Activated T-cell treated with anti-CD3 and anti-CD28 coated beads, Interleukin-2, amount 50 U/mL, for 1 hour (primary cell): ENCODE data around the gene PDCD4.
"Not testable (repeated sequence)": the region's sequence is repeated elsewhere in the genome, so short reads cannot be mapped to it uniquely, and the experiment has no call there.

Source experiments
- DNase-seq: peaks from one replicate; pipeline ENCODE4 v3.0.0-alpha.2; 2020

PDCD4 gene

GRCh38 chr10:110887560-110887959, 15.8 kb downstream of the PDCD4 start:
- no peak for DNase-seq

DNA sequence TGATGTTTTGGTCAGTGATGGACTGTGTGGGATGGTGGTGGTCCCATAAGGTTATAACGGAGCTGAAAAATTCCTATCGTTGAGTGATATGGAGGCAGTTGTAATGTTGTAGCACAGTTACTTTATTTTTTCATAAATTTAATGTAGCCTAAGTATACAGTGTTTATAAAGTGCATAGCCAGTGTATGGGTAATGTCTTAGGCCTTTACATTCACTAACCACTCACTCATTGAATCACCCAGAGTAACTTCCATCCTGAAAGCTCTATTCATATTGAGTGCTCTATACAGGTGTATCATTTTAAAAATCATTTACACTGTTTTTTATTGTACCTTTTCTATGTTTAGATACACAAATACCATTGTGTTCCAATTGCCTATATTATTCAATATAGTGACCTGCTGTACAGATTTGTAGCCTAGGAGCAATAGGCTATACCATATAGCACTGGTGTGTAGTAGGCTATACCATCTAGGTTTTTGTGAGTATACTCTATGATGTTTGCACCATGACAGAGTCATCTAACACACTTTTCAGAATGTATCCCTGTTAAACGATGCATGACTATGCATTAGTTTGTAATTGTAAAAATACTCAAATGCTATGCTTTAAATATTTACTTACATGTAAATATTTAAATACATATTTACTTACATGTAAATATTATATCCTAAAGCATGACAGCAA, 21.0 kb downstream of the PDCD4 start:
- DNase-seq = no peak

DNA sequence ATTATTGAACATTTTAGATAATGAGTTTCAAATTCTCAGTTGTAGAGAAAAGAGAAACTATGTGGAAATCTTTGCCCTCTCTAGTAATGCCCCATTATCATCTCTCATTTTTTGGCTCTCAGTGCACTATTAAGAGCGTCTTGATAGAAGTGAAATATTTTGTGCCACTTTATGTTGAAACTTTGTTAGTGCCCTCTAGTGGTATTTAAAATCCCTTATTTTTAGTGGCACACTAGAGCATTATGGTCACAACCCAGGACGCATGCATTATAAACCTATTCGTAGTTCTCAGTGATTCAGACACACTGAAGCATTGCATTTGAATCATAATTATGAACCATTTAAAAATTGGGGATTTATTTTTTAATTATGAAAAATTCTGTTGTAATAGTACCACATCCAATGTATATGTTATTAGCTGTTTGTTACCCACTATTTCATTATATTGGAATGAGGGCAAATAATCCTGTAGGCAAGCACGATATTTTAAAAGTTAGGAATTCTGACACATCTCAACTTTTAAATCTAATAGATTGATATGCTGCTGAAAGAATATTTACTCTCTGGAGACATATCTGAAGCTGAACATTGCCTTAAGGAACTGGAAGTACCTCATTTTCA, 21.9 kb downstream of the PDCD4 start:
- no peak for DNase-seq

DNA sequence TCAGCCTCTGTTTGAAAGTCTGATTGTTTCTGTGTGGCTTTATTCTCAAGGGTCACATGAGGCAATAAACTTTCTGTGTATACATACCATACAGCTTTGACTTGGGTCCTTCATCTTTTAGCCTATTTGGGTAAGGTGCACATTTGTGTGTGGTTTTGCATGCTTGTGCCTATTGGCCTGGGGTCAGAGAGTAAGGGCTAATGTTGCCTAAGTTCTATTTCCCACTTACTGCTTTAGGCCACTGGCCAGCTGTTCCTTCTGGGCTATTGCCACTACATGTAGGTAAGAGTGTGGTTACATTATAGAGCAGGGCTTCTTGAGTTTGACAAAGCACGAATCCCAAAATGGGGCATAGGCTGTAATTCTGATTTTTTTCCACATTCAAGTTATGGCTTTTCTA, 25.5 kb downstream of the PDCD4 start:
- no peak for DNase-seq

DNA sequence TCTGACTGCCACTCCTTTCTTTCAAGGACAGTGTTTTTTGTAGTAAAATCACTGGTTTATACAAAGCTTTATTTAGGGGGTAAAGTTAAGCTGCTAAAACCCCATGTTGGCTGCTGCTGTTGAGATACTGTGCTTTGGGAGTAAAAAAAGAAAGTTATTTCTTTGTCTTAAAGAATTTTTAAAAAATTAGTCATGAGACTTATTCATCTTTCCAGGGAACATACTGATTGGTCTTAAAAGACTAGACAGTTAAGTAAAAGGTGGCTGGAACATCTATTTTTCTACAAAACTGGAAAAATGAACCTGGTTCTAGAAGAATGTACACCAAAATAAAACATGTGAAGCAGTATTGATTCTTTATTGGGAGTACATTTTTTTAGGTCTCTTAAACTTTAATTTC, 26.7 kb downstream of the PDCD4 start:
- no peak for DNase-seq

GRCh38 chr10:110900983-110901382, 29.3 kb downstream of the PDCD4 start:
- DNase-seq = no peak

DNA sequence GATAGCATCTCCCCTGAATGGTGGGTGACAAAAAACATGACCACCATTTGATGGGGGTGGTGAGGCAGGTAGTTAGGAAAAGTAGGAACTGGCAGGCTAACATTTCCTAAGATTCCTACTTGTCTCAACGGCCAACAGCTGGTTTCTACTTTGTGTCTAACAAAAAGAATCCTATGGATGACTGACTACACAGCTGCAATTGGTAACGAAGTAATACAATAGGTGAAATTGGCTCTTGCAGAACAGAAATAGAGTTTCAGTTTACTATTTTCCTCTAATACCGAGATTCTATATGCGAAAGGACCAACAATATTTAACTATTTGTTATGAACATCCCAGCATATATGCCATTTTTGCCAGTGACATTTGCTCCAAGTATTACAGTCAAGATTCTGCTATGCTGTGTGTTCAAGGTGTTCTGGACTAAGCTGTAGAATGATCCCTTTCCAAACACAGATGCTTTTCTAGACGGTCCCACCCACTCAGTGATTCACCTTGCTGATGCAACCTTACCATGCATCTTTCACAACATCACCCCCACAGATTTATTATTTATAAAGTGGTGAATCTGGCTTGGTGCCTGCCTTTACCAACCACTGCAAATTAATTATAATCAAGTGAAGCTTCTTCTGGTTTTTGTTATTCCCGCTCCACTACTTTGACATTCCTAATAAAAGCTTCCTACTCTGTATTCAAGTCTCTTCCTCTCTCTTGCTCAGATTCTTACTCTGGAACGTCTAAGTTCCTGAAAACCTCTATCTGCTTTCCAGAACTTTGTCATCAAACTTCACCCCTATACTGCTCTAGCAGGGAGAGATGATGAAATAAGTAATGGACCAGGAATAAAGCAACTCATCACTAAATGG, 30.5 kb downstream of the PDCD4 start:
- DNase-seq = no peak

DNA sequence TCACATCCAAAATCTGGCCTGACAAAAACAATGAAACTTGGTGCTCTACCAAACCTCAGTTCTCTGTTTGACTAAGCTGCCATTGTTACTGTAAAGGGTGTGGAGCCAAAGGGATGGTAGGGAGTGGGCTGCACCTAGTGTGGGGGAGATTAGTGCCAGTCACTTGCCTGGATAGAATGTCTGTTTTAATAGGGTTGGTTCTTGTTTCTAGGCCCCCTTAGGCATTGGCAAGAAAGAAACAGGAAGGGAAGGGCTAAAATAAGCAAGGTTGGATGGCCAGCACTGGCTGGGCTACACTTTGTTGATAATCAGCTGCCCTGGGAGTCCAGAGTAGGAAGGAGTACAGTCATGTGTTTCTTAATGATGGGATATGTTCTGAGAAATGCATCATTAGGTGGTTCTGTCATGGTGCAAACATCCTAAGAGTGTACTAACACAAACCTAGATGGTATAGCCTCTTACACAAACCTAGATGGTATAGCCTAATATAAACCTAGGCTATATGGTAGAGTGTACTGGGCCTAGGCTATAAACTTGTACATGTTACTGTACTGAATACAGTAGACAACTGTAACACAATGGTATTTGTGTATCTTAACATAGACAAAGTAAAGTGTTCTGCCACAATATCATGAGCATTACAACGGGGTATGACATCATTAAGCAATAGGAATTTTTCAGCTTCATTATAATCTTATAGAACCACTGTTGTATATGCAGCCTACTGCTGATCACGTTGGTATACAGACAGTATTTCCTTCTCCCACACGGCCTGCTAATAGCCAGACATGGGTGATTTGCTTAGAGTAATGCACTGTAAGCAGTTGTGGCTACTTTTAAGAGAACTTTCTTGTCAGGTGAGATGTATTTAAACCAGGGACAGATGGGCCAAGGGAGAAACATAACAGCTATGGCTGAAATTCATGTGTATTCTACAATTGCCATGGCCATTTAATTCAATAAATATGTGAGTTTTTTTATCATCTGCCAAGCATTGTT, 31.9 kb downstream of the PDCD4 start:
- DNase-seq = no peak

- DNase-seq = no peak
These were observed 38.4 kb downstream of the PDCD4 start for GRCh38 chr10:110910138-110910537.

- DNase-seq = no peak
These were observed 40.6 kb downstream of the PDCD4 start for GRCh38 chr10:110912374-110912773.

DNA sequence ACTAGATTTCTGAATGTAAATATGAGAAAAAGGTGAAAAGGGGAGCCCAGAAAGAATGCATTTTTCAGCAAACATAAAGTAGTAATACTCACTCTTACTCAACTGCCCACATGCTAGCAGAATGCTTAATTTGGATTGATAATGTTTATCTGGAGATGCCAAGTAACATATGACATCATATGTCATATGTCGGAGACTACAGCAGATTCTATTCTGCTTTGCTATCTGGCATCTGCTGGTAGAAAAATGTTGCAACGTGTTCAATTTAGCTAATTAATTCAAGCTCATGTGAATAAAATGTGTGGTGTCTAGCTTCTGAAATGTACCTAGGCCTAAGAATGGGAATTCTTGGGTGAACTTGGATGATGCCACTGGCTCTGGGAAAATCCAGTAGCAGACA, 42.7 kb downstream of the PDCD4 start:
- DNase-seq = no peak

DNA sequence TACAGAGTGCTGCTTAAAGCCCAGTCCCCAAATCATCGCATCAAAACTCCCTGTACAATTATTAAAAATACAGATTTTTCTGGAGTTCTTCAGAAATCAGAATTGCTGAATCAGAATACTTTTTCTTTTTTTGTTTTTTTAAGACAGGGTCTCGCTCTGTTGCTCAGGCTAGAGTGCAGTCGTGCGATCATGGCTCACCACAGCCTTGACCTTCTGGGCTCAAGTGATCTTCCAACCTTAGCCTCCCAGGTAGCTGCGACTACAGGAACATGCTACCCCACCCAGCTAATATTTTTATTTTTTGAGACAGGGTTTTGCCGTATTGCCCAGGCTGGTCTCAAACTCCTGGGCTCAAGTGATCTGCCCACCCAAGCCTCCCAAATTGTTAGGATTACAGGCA, 43.3 kb downstream of the PDCD4 start:
- no peak for DNase-seq

- DNase-seq = not testable (repeated sequence)
These were observed 43.9 kb downstream of the PDCD4 start for GRCh38 chr10:110915600-110915999.

DNA sequence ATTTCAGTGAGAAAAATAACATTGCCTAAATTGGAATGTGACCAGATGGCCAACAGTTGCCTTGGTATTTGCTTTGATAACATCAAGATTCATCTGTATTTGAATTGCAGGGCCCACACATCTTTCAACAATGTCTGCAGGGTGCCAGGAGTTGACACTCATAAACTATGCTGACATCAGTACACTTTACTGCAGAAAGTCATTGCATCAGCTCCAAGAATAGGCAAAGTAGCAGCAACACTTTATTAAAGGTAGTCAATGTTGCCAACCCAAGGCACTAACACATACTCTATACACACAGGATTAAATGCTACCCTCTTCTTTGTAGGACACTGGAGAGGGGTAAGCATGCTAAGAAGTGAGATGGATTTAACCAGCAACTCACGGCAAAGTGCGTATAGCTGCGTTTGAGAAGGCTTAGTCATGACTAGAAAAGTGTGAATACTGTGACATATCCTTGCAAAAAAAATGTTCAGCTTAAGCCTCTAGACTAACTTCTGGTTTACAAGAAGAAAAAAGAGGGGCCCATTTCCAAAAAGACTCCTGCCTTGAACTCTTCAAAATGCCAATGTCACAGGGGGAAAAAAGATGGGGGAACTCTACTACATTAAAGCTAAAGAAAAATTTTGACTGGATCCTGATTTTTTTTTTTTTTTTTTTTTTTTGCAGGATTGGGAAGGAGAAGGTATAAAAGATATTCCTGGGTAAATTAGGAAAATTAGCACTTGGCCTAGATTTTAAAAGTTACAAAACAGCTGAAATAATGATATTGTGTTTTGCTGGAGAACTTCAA, 45.0 kb downstream of the PDCD4 start:
- DNase-seq = no peak

GRCh38 chr10:110918269-110918642, 46.5 kb downstream of the PDCD4 start:
- peak; percentile 86 for DNase-seq

- DNase-seq = no peak
These were observed 47.1 kb downstream of the PDCD4 start, which contains the start of gene BBIP1 for GRCh38 chr10:110918643-110919348. TSS of gene BBIP1 (minus strand) at chr10:110919180. CDS start at chr10:110918157, 1,023 bp downstream.

- peak; percentile 93 for DNase-seq
These were observed 47.7 kb downstream of the PDCD4 start, which contains the start of gene SHOC2 for GRCh38 chr10:110919349-110919931. TSS of gene SHOC2 (plus strand) at chr10:110919604. CDS start at chr10:110964359, 44,755 bp downstream.

GRCh38 chr10:110919971-110920881, 48.5 kb downstream of the PDCD4 start:
- peak; percentile 36 for DNase-seq

GRCh38 chr10:110923856-110924493, 52.2 kb downstream of the PDCD4 start:
- DNase-seq = no peak
